HG02642 (cell line): ENCODE data around the gene ADAMTSL1.

Source experiments
- ATAC-seq: cut with Tn5 transposase; IDR thresholded peaks from one replicate; pipeline ENCODE4 v1.9.1; 2021; ENCODE audit warnings: mild to moderate bottlenecking; ENCODE audit not compliant: unreplicated experiment, poor library complexity

ADAMTSL1 gene

DNA sequence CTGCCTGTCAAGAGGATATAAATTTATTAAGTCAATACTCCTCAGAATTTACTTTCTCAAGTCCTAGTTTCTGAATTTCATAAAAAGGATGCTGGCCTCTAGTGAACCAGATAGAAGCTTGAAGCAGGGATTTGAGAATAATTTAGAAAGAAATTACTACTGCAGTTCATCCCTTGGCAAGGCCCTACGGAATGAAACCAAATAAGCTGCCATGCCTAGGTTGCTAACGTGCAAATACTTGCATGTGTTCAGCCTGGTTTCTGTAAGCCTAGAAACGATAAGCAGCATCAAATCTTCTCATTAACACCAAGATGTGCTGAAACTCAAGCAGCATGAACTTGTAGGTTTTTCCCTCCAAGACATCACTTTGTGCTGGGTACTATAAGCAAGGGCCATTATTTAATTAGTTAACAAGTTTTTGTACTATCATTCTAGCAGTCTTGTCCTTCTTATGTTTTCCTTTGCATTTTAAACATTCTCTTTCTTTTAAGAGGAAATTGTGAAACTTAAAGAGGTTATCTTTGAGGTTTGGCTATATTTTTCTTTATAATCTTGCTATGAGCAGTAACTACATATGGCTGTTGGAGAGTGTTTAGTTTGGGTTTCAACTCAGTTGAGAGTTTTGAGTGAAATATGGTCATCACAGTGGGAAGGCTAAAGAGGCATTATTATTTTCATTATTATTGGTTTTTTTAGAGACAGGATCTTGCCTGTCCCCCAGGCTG is 71.8 kb downstream of the ADAMTSL1 start:
- ATAC-seq, result no peak

DNA sequence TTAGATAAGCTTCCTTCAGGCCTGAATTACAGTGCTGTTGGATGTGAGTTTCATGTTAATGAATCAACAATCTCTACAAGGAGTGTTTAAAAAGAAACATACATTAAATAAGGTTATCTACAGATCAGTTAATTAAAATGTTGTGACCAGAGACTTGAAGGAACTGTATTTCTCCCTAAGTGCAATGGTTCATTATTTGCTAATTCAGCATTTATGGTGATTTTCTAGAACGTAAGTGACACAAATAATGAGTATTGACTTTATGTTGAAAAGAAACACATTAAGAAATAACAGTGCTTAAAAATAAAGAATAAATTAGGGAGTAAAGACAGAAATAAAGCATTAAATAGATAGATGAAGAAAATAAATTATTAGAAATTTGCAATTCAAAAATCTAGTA is 74.5 kb downstream of the ADAMTSL1 start:
- ATAC-seq, result no peak

DNA sequence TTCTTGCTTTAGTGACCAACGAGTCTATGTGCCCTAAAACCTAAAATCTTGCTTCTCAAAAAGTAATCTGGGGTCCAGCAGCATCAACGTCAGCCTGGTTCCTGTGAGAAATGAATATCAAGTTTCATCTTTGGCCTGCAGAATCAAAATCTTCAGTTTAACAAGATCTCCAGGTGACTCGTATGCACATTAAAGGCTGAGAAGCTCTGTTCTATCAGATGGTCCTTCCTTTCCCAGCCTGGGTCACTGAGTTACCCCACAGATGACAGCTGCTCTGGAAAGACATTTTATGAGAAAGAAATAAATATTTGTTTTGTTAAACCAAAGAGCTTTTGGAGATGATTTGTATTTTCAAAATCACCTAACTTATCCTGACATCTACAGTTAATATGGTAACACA is 75.8 kb downstream of the ADAMTSL1 start:
- no peak for ATAC-seq

DNA sequence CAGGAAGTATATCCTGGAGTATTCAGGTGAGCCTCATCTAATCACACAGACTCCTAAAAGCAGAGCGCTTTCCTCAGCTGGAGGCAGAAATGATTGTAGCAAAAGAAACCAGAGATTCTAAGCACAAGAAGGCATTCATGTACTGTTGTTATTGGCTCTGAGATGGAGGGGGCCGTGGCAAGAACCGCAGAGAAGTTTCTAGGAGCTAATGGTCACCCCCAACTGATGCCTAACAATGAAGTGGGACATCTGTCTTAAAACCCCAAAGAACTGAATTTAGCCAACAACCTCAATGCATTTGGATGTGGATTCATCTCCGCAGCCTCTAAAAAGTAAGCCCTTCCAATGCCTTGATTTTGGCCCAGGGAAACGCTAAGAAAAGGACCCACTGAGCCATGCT is 76.3 kb downstream of the ADAMTSL1 start:
- no peak for ATAC-seq

DNA sequence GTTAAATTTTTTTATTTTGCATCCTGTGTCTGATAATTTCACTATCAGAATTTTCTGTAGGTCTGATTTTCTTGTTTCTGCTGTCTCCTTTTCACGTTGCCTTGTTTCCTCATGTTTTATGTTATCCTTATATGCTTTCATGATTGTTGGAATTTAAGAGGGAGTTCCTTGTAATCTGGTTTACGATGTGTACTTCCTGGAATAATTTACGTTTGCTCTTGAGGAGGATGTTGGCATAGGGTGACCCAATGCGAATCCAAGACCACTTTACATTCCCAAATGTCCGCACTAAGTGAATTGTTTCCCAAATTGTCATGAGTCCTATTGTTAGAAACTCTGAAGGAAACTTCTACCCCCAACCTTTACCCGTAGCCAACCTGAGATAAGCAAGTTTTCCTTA is 80.3 kb downstream of the ADAMTSL1 start:
- no peak for ATAC-seq

DNA sequence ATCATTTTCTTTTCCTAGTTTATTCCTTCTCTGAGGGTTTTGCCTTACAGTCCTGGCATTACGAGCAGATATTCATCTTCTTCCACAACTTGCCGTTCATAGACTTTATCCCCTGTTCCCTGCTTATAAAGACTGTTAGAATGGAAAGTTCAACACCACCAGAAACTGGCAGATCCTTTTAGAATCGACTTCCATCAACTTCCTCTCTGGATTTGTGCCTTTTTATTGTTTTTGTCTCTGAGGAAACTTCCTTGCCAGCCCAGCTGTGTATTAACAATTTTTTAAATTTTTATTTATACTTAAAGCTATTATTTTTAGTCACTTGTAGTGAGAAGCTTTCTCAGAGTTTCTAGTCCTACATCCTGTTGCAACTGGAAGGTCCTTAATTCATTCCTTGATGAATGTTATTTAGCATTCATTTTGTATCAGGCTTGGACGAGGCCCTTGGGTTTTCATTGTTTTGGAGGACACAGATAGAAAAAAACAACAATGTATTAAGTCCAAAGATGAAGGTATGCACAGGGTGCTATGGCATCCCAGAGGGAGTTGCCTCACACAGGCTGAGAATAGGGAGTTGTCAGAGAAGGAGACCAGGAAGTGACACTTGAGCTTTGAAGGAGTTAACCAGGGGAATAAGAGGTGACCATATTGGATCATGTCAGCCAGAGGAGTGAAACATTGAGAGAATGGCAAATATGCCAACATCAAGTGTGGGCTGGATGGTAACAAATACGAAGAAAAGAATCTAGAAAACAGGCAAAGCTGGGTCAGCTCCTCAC is 81.3 kb downstream of the ADAMTSL1 start:
- no peak for ATAC-seq

DNA sequence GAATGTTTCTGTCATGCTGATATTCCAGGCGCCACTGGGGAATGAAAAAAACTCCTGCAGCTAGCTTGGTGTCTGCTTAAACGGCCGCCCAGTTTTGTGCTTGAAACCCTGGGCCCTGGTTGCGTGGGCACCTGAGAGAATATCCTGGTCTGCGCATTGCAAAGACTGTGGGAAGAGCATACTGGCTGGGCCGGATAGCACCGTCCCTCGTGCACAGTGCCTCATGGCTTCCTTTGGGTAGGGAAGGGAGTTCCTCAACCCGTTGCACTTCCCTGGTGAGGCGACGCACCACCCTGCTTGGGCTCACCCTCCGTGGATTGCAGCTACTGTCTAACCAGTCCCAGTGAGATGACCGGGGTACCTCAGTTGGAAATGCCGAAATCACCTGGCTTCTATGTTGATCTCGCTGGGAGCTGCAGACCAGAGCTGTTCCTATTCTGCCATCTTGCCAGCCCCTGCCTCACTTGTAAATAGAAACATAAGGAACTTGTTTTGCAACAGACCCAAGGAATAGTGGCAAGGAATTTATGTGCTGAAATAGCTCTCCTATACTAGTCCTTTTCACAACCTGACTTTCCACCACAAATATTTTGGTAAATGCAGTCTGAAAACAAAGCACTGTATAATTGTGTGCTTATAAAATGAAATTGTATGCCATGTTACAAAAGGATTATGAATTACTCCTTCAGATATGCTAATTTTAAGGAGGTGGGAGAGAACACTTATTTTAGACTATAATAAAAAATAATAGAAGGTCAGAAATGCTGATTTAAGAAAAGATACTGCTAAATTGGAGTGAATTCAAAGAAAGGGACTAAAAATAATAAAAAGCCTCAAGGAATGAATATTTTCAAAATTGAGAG is 90.3 kb downstream of the ADAMTSL1 start:
- no peak for ATAC-seq

DNA sequence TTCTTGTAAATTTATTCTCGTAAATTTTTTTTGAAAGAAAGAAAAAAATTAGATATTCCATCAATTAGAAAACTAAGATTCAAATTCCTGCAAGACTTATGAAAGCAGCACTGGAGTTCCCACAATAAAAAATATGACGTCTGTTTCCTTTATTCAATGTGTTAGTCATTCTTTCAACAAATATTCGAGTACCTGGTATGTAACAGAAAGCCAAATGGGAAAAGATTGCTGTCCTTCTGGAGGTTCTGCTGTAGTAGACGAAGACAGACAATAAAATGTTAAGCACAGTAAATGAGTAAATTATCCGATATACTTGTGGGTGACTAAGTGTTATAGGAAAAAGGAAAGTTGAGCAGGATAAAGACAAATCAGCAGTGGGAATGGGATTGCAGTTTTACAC is 92.2 kb downstream of the ADAMTSL1 start:
- ATAC-seq, result no peak

DNA sequence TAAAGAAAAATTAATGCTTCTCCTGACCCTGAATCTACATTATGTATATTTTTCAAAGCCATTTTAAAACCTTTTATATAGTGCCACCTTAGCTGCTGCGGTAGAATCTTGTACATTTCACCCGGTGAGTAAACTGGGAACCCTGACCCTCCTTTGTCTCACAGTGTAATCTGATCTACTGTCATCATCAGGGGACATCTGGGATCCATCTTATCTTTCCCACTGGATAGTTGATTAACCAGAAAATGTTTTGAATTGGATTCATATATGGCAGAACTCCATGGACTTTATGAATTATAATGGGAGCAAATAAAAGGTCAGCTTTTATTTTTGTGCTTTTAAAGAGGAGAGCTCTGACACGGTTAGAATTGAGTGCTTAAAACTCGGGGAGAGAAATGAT is 95.0 kb downstream of the ADAMTSL1 start:
- no peak for ATAC-seq

DNA sequence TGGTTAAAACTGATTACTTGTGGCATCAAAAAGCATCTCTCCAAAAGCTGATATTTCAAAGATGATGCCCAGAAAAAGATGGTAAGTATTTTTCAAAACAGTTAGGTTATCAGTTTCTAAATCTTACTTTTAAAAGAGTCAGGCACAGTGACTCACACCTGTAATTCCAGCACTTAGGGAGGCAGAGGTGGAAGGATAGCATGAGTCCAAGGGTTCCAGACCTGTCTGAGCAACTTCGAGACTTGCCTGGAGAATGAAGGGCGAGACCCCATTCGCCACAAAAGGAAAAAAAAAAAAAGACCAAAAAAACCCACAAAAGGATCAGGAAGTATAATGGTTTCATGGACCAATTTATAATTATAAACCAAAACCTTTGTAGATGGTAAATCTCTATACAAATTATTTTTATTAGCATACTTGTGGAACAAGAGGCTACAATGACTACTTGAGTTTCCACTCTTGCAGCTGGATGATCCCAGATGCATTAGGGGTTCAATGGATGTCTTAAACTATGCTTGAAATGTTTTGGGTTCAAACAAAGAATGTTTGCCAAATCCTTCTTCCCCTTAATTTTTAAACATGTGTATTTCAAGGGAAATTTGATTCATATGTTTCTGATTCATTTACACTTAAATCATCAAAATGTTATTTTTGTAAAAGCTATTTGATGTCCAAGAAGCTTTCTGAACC is 96.1 kb downstream of the ADAMTSL1 start:
- ATAC-seq, result no peak

DNA sequence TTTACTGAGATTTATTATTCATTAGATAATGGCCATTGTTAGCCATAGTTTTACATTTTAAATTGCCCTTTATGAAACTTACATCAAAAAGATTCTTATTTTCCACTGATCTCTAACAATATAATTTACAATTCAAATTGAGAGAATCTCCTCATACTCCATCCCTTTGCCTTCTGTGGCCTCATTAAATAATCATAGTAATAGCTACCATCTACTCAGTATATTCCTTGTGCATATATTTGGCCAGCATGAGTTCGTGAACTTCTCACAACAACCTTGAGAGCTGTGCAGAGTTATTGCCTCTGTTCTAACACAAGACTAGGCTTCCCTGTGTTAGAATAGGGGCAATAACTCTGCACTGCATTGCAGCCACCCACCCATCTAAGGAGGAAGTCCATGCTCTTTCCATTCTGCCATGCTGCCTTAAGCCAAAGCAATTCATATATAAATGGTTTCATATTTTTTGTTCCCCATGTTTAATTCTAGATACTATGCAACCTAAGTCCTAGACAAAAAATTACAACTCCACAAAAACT is 99.1 kb downstream of the ADAMTSL1 start:
- no peak for ATAC-seq

DNA sequence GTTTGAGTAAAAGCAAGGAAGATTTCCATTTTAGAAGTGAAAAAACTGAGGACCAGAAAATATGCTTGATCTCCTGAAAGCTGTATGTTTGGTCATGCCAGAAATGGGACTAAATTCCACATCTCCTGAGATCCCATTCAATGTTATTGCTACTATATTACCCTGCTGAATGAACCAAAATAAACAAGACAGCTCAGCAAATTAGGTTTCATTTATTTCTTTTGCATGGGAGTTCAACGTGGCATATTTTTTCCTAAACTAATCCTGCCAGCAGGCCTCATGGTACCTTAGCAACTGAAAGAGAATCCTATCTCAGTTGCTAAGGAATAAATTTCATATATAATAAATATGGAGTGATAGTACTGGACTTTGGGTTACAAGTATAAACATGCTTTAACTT is 101.7 kb downstream of the ADAMTSL1 start:
- no peak for ATAC-seq

DNA sequence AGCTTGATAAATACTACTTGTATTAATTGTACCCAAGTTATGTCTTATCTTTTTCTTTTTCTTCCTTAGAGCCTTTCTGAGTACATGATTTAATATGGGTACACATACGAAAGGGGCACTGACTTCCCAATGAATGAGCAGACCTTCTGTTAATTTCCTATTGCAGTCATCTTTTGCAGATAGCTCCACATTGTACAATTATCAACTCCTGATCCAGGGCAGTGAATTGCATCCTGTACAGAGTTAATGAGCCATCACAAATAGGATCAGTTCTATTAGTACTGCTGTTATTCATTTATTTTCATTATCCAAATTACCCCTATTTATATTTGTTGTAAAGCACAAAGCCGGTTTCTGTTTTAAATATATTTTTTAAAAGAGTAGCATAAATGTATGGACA is 105.6 kb downstream of the ADAMTSL1 start:
- no peak for ATAC-seq

DNA sequence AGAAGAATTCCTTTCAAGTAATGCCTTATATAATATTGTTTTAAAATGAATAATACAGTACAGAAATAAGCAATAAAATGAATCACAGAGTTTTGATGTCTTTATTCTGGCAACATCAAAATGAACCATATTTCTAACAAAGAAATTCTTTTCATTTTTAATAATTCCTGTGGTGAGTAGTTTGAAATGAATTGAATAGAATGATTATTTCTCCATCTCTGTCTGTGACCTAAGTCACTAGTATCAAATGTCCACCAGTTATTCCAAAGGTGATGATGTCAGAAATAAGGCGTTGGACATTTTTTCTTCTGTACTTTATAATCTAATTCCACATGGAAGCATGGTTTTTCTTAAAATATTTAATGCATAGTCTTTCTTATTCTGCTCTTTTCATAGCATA is 106.2 kb downstream of the ADAMTSL1 start:
- no peak for ATAC-seq

DNA sequence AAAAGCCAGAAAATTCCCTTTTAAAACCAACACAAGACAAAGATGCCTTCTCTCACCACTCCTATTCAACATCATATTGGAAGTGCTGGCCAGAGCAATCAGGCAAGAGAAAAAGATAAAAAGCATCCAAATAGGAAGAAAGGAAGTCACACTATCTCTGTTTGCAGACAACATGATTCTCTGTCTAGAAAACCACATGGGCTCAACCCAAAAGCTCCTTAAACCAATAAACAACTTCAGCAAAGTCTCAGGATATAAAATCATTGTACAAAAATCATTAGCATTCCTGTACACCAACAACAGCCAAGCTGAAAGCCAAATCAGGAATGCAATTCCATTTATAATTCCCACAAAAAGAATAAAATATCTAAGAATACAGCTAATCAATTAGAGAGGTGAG is 112.0 kb downstream of the ADAMTSL1 start:
- no peak for ATAC-seq

DNA sequence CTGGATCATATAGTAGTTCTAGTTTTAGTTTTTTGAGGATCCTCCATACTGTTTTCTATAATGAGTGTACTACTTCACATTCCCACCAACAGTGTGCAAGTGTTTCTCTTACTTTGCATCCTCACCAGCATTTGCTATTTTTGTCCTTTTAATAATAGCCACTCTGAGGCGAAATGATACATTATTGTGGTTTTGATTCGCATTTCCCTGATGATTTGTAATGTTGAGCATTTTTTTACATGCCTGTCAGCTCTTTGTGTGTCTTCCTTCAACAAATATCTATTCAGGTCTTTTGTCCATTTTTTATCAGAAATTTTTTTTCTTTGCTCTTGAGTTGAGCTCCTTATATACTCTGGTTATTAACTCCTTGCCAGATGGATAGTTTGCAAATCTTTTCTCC is 114.0 kb downstream of the ADAMTSL1 start:
- no peak for ATAC-seq

DNA sequence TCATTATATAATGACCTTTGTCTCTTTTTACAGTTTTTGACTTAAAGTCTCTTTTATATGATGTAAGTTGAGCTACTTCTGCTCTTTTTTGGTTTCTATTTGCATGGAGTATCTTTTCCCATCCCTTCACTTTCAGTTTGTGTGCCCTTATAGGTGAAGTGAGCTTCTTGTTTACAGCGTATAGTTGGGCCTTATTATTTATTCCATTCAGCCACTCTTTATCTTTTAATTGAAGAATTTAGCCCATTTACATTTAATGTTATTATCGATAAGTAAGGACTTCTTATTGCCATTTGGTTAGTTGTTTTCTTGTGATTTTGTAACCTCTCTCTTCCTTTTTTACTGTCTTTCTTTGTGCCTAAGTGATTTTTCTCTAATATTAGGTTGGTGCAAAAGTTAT is 117.3 kb downstream of the ADAMTSL1 start:
- ATAC-seq, result no peak

DNA sequence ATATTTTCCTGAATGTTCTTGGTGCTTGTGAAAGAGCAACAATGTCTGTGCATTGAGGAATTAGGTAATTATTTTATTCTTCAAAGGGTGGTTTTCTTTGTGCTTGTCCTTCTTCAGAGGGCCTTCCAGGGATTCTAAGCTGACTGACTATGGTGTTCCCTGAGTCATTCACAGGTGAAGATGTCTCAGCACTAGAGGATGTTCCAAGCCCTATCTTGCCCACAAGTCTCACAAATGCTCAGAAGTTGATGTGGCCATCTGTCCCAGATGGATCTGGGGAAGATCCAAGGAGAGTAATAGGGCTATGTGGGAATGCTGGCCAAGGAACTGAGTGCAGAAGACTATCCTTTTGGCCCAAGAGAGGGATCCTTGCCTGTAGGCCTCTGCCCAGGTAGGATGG is 120.9 kb downstream of the ADAMTSL1 start:
- no peak for ATAC-seq

DNA sequence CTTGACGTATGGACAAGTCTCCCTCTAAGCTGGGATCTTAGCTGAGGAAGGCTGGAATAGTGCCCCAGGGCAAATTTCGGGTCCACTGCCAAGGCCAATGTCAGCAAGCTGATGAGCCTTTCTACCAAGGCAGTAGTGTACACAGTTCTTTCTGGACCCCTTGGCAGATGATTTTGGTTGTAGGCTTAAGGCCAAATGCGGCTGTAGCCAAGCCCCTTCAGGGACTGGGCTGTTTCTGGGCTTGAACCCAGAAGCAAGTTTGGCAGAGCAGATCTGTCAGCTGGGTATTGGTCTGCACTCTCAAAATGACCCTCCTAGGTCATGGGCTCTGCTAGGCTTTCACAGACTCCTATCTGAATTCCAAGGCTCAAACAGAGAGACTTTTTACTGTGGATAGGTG is 121.6 kb downstream of the ADAMTSL1 start:
- no peak for ATAC-seq

DNA sequence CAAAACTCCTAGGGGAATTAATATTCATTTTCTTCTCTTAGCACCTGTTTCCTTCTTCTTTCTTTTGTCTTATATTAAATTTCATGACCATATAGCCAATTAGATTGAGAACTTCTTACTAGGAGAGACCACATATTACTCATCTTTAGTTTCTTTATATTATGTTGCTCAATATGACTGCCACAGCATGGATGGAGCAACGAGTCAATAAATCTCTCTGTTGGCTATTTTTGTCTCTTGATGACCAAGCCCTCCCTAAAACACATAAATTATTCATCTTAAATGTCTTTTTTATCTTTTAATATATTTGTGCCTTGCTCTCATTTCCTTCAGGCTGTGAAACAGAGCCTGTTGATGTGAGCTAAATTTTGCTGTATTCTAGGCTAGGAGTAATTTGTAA is 123.0 kb downstream of the ADAMTSL1 start:
- no peak for ATAC-seq
